ENCODE data around the gene MCF2L2.
A peak's percentile ranks its signal among the peaks of the same experiment; 100 is the strongest.
"Not testable (repeated sequence)": the region's sequence is repeated elsewhere in the genome, so short reads cannot be mapped to it uniquely, and the experiment has no call there.

The MCF2L2 gene

GRCh38 chr3:183466575-183466974, 38.2 kb upstream of the MCF2L2 start:
- TF ChIP-seq, protein P1, sequence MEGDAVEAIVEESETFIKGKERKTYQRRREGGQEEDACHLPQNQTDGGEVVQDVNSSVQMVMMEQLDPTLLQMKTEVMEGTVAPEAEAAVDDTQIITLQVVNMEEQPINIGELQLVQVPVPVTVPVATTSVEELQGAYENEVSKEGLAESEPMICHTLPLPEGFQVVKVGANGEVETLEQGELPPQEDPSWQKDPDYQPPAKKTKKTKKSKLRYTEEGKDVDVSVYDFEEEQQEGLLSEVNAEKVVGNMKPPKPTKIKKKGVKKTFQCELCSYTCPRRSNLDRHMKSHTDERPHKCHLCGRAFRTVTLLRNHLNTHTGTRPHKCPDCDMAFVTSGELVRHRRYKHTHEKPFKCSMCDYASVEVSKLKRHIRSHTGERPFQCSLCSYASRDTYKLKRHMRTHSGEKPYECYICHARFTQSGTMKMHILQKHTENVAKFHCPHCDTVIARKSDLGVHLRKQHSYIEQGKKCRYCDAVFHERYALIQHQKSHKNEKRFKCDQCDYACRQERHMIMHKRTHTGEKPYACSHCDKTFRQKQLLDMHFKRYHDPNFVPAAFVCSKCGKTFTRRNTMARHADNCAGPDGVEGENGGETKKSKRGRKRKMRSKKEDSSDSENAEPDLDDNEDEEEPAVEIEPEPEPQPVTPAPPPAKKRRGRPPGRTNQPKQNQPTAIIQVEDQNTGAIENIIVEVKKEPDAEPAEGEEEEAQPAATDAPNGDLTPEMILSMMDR (IDR thresholded peaks at IDR 0.05; ENCODE audit: low read length, missing control alignments): no peak
- DNase-seq (ENCODE audit: low read depth): no peak

DNA sequence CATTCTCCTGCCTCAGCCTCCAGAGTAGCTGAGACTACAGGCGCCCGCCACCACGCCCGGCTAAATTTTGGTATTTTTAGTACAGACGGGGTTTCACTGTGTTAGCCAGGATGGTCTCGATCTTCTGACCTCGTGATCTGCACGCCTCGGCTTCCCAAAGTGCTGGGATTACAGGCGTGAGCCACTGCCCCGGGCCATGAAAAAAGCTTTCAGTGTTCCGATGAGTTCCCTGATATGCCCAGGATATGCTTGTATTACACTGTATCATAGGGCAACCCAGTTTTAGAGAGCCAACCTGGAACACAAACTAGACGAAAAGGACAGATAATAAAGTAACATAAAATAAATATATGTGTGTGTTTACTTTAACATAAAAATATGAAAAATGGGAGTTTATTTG, 37.3 kb upstream of the MCF2L2 start:
- not testable (repeated sequence) for DNase-seq (ENCODE audit: low read depth); H3K4me3 ChIP-seq (replicated peaks; ENCODE audit: low read depth, low read length)

More at GRCh38 chr3:183466575-183466974, 38.2 kb upstream of the MCF2L2 start:
- H3K4me3 ChIP-seq (replicated peaks; ENCODE audit: low read depth, low read length): no peak overlapping the region

DNA sequence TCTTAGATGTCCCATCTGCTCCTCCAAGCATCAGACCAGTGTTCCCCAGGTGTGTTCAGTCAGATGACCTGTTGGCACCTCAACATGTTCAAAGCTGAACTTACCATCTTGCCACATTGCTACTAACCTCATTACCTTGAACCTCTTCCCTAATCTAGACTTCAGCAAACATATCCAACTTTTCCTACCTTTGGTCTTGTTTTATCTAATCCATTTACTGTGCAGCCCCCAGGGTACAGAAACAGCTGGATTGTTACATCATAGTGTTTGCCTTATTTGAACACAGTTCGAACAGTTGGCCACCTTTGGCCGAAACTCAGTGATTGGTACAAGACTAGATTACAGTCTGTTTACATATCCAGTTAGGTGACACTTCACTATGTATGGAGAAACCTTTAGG, 36.1 kb upstream of the MCF2L2 start:
- no peak overlapping the region for H3K4me3 ChIP-seq (replicated peaks; ENCODE audit: low read depth, low read length)
- TF ChIP-seq, protein P1 (IDR thresholded peaks at IDR 0.05; ENCODE audit: low read length, missing control alignments): no peak
- DNase-seq (ENCODE audit: low read depth): no peak

DNA sequence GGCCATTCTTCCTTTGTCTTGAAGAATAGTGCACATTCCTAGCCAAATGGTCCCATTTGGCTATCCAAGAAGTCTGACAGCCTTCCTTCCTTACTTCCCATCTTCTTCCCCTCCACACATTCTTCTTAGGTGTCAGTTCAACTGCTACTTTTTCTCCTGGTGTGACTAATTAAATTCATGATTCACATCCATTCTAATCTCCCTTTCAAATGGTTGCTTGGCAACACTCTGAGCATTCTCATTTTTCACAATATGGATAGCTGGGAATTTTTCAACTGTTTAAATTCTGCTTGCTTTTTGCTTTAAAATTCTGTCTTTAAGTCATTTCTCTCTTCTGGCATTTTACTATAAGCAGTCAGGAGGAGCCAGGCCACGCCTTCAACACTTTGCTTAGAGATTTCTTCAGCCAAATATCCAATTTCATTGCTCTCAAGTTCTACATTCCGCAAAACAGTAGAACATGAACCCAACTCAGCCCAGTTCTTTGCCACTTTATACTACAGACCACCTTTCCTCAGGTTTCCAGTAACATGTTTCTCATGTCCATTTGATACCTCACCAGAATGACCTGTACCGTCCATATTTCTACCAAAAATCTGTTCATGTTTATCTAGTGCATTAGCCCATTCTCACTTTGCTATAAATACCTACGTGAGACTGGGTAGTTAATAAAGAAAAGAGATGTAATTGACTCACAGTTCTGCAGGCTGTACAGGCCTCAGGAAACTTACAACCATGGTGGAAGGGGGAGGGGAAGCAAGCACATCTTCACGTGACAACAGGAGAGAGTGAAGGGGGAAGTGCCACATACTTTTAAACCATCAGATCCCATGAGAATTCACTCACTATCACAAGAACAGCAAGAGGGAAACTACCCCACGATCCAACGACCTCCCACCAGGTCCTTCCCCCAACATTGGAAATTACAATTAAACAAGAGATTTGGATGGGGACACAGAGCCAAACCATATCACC, 31.9 kb upstream of the MCF2L2 start:
- DNase-seq (ENCODE audit: low read depth): no peak
- TF ChIP-seq, protein P1 (IDR thresholded peaks at IDR 0.05; ENCODE audit: low read length, missing control alignments): no peak

DNA sequence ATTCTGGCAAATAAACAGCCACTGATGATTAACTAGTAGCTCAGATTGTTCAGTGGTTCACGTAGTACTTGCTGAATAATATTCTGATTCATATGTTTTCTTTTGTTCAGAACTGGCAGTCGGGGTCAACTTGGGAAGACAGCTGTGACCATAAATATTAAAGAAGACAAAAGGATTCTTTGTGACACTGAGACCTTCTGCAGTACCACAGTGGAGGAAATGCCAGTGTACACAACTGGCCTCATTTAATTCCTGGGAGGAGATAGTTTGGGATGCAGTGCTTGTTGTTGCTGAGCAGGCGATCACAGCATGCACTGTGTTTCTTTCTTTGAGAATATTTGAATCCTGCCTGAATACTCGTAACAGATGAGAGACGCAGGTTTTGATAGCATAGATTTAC, 26.7 kb upstream of the MCF2L2 start:
- H3K4me3 ChIP-seq (replicated peaks; ENCODE audit: low read depth, low read length): no peak overlapping the region

More for the DNA sequence above, 31.9 kb upstream of the MCF2L2 start:
- H3K4me3 ChIP-seq (replicated peaks; ENCODE audit: low read depth, low read length): no peak overlapping the region

GRCh38 chr3:183454064-183454463, 25.6 kb upstream of the MCF2L2 start:
- DNase-seq (ENCODE audit: low read depth): no peak
- H3K4me3 ChIP-seq (replicated peaks; ENCODE audit: low read depth, low read length): no peak overlapping the region
- TF ChIP-seq, protein P1 (IDR thresholded peaks at IDR 0.05; ENCODE audit: low read length, missing control alignments): no peak

More for the DNA sequence above, 26.7 kb upstream of the MCF2L2 start:
- TF ChIP-seq, protein P1 (IDR thresholded peaks at IDR 0.05; ENCODE audit: low read length, missing control alignments): no peak
- peak; percentile 43 for DNase-seq (ENCODE audit: low read depth)

DNA sequence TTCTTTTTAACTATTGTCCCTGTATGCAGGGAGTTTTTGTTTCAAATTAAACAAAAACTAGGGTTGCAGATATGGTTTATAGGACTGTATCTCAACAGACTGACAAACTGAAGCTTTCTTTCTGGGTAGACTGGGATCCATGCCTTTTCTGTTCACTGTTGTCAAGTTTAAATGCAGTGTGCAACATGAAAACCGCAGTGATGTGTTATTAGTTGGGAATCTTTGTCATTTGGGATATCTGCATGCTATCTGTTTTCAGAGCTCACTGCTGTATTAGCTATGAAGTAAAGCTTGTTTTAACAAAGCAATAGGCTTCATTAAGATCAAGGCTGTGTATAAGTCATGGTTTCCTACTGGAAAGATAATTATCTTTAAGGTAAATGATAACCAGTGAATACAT, 21.4 kb upstream of the MCF2L2 start:
- TF ChIP-seq, protein P1 (IDR thresholded peaks at IDR 0.05; ENCODE audit: low read length, missing control alignments): no peak
- no peak for DNase-seq (ENCODE audit: low read depth)
- no peak overlapping the region for H3K4me3 ChIP-seq (replicated peaks; ENCODE audit: low read depth, low read length)
